HUES48 (cell line): ENCODE measurements around the gene ADGRF5.

ENCODE experiments used
- H3K27ac ChIP-seq: one replicate; pipeline ENCODE4 v1.7.0; 2013; ENCODE audit warnings: low read depth, low read length, inconsistent platforms
- H3K27me3 ChIP-seq: 2 replicates; pipeline ENCODE4 v1.6.1; 2013; ENCODE audit warnings: mild to moderate bottlenecking, low read length; ENCODE audit not compliant: control insufficient read depth, insufficient read depth
- H3K36me3 ChIP-seq: 2 replicates; pipeline ENCODE4 v1.6.1; 2013; ENCODE audit warnings: low read length; ENCODE audit not compliant: control insufficient read depth, insufficient read depth
- H3K4me1 ChIP-seq: 2 replicates; pipeline ENCODE4 v1.6.1; 2013; ENCODE audit warnings: mild to moderate bottlenecking, low read length; ENCODE audit not compliant: control insufficient read depth, insufficient read depth
- H3K4me3 ChIP-seq: 2 replicates; pipeline ENCODE4 v1.5.1; 2013; ENCODE audit warnings: mild to moderate bottlenecking, low read depth, low read length
- H3K9ac ChIP-seq: 2 replicates; pipeline ENCODE4 v1.6.1; 2013; ENCODE audit warnings: mild to moderate bottlenecking, low read depth, low read length, moderate library complexity
- H3K9me3 ChIP-seq: 2 replicates; pipeline ENCODE4 v1.6.1; 2013; ENCODE audit warnings: low read length; ENCODE audit not compliant: control insufficient read depth, insufficient read depth

ADGRF5 gene

GRCh38 chr6:46931416-46931815 is 9.7 kb upstream of the ADGRF5 start:
- Histone ChIP-seq H3K4me1 (peaks cover 8% of the 10 kb centered on the region; the same call in 1 of the 2 replicates), H3K4me3 (no peak overlapping the region), H3K9me3 (no peaks in the 10 kb centered on the region), H3K27me3 (no peaks in the 10 kb centered on the region), H3K27ac (no peak overlapping the region), H3K36me3 (no peaks in the 10 kb centered on the region), H3K9ac (no peak overlapping the region)

DNA sequence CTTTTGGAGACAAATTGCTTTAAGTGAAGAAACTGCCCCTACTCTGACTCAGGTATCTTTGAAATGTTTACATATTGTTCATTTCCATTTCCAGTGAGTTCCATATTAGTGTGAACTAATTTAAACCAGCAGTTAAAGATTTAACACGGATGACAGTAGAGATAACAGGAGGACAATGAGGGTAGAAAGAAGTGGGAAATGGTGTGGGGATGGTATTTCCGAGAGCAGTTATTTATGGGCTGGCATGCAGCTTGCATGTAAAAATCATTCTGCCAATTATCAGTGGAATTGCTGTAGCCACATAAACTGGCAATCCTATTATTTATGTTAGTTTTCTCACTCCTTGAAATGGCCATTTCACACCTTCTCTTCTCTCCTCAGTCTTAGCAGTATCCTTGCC is 8.6 kb upstream of the ADGRF5 start:
- no peaks in the 10 kb centered on the region for H3K4me1 ChIP-seq
- no peaks in the 10 kb centered on the region for H3K9me3 ChIP-seq
- H3K4me3 ChIP-seq: no peak overlapping the region
- no peak overlapping the region for H3K27ac ChIP-seq
- no peaks in the 10 kb centered on the region for H3K27me3 ChIP-seq
- no peak overlapping the region for H3K9ac ChIP-seq
- no peaks in the 10 kb centered on the region for H3K36me3 ChIP-seq

DNA sequence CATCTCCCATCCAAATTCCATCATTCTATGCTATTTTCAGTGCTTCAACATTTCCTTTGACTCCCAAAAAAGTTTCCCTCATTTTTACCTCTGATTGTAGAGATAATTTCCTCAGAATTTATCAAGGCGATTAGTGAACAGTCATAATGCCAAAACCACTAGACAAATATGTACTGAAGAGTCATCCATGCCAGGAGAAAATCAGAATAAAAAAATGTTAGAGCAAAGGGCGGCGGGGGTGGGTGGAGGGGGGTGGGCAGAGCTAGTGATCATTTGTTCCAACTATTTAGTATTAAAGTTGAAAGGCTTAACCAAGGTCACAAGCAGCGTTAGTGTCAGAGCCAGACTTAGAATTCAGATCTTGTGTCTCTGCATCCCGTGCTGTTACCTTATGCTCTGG is 5.3 kb upstream of the ADGRF5 start:
- Histone ChIP-seq H3K4me3 (no peak overlapping the region), H3K27me3 (no peaks in the 10 kb centered on the region), H3K4me1 (no peaks in the 10 kb centered on the region), H3K9me3 (no peaks in the 10 kb centered on the region), H3K36me3 (no peaks in the 10 kb centered on the region), H3K27ac (no peak overlapping the region), H3K9ac (no peak overlapping the region)

DNA sequence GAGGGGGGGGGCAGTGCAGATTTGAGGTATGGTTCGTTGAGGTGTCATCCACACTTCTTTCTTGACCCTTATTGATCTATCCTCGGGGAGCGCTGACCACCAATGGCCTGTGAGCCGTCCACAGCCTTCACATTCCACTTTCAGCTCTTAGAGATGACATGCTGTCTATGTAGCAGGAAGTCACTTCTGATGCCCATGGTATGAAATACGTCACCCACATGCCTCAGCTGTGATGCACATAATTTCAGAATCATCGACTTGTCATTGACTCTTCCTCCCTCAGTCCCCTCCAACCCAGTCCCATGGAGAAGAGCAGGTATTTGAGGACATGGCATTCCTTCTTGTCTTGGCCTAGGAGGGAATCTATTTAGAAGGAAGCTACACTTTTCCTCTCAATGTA is 4.7 kb upstream of the ADGRF5 start:
- Histone ChIP-seq H3K9ac (no peak overlapping the region), H3K36me3 (no peaks in the 10 kb centered on the region), H3K9me3 (no peaks in the 10 kb centered on the region), H3K4me3 (no peak overlapping the region), H3K27me3 (no peaks in the 10 kb centered on the region), H3K4me1 (no peaks in the 10 kb centered on the region), H3K27ac (no peak overlapping the region)

- Histone ChIP-seq H3K9me3 (no peaks in the 10 kb centered on the region), H3K9ac (no peak overlapping the region), H3K4me1 (no peaks in the 10 kb centered on the region), H3K27ac (no peak overlapping the region), H3K36me3 (no peaks in the 10 kb centered on the region), H3K27me3 (no peaks in the 10 kb centered on the region), H3K4me3 (no peak overlapping the region)
These were observed 4.0 kb upstream of the ADGRF5 start for GRCh38 chr6:46925563-46926253.

GRCh38 chr6:46923476-46923875 is 1.7 kb upstream of the ADGRF5 start:
- no peak overlapping the region for H3K9ac ChIP-seq
- no peak overlapping the region for H3K4me3 ChIP-seq
- H3K27ac ChIP-seq: no peak overlapping the region
- no peaks in the 10 kb centered on the region for H3K36me3 ChIP-seq
- H3K27me3 ChIP-seq: no peaks in the 10 kb centered on the region
- H3K9me3 ChIP-seq: no peaks in the 10 kb centered on the region
- no peaks in the 10 kb centered on the region for H3K4me1 ChIP-seq

DNA sequence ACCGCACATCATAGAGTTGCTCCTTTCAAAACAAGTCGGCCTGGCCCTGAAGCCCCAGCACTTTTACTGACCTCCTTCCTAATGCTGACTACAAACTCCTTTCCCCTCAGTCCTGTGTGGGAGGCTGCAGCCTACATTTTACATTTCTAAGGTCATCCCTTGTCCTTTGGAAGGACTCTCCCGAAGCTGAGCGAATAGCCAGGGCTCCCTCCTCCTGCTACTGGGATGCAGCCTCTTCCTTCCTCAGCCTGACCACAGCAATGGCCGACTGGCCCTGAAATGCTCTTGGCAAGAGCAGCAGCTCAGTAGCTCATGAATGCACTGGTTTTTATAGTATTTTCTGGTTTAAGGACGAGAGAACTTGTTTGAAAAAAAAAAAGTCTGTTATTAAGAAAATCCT is 679 bp downstream of the ADGRF5 start:
- Histone ChIP-seq H3K4me1 (no peaks in the 10 kb centered on the region), H3K9ac (no peak overlapping the region), H3K27me3 (no peaks in the 10 kb centered on the region), H3K9me3 (no peaks in the 10 kb centered on the region), H3K27ac (no peak overlapping the region), H3K4me3 (no peak overlapping the region), H3K36me3 (no peaks in the 10 kb centered on the region)

GRCh38 chr6:46918806-46919205 is 2.9 kb downstream of the ADGRF5 start:
- Histone ChIP-seq H3K4me1 (no peaks in the 10 kb centered on the region), H3K36me3 (no peaks in the 10 kb centered on the region), H3K9ac (no peak overlapping the region), H3K4me3 (no peak overlapping the region), H3K27me3 (no peaks in the 10 kb centered on the region), H3K9me3 (no peaks in the 10 kb centered on the region), H3K27ac (no peak overlapping the region)

GRCh38 chr6:46917002-46917545 is 4.7 kb downstream of the ADGRF5 start:
- Histone ChIP-seq H3K27ac (no peak overlapping the region), H3K4me3 (no peak overlapping the region), H3K27me3 (no peaks in the 10 kb centered on the region), H3K36me3 (no peaks in the 10 kb centered on the region), H3K9me3 (no peaks in the 10 kb centered on the region), H3K4me1 (no peaks in the 10 kb centered on the region), H3K9ac (no peak overlapping the region)

DNA sequence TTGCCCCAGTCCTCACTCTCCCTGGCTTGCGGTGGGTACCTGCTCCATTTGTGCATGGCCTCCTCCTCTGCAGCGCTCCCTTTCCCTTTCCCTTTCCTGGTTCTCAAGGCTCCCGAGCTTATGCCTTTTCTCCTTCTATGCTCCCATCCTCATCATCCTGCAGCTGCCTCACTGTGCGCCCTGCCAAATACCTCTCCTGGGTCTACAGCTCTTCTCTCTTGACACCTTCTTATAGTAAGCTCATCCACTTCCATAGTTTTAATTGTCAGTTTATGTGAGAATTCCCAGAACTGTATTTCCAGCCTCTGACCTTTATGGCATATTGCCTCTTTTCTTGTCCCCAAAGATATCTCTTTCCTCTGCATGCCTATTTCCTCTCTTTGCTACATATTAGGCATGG is 5.9 kb downstream of the ADGRF5 start:
- Histone ChIP-seq H3K9ac (no peak overlapping the region), H3K36me3 (no peaks in the 10 kb centered on the region), H3K4me1 (no peaks in the 10 kb centered on the region), H3K27me3 (no peaks in the 10 kb centered on the region), H3K4me3 (no peak overlapping the region), H3K27ac (no peak overlapping the region), H3K9me3 (no peaks in the 10 kb centered on the region)

GRCh38 chr6:46915380-46915779 is 6.4 kb downstream of the ADGRF5 start:
- H3K4me1 ChIP-seq: no peaks in the 10 kb centered on the region
- no peaks in the 10 kb centered on the region for H3K27me3 ChIP-seq
- H3K27ac ChIP-seq: no peak overlapping the region
- H3K36me3 ChIP-seq: no peaks in the 10 kb centered on the region
- no peak overlapping the region for H3K4me3 ChIP-seq
- H3K9ac ChIP-seq: no peak overlapping the region
- H3K9me3 ChIP-seq: no peaks in the 10 kb centered on the region
